ENCODE data around the gene FGF18. TPM values are rescaled to one million over a fixed set of nuclear protein-coding genes. Genes with fewer than 3 reads are reported as not detected.
"Not testable (repeated sequence)": the region's sequence is repeated elsewhere in the genome, so short reads cannot be mapped to it uniquely, and the experiment has no call there.

FGF18 gene
- total RNA-seq, 1 experiment from 2014 or later, result 1.7 TPM

DNA sequence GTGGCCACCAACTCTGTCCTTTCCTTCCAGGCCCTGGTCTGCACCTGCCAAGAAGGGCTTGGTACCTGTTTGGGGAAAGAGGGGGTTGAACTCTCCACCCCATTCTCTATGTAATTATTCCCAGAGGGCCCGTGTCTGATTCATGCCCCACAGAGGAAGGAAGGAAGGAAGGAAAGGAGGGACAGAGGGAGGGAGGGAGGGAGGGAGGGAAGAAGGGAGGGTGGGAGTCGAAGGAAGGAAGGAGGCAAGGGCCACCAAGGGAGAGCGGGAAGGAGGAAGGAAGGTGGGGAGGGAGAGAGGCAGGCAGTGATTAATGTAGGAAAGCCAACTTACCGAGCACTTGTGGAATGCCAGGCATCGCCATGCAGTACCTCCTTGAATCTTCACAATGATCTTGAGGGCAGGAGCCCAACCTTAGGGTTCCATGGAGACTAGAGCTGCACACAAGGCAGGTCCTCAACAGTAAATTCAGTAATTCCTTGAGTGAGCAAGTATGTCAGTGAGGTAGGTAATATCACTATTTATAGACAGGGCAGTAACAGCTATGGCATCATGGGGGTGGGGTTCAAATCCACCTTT, 75.8 kb downstream of the FGF18 start:
- DNase-seq (ENCODE audit: low read depth, low spot score), result no peak
- CTCF ChIA-PET, result no interaction called here

DNA sequence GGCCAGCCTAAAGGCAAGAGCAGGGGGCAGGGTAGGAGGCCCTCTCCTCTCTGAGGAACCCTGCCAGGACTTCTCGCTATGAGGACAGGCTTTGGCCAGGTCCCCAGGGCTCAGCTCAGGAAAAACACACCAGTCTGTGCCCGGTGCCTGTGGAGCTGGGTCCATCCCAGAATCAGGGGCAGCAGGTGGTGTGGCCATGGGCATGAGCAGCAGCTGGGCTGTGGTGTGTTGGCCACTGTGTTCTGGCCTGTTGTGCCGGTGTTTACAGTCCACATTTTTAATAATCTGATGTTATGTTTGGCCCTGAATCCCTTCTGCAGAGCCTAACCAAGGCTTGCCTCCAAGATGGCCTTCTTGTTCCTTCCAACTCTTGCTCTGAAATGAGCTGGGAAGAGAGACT, 77.0 kb downstream of the FGF18 start:
- intact Hi-C loops (cut with micrococcal nuclease; ENCODE audit: unreplicated experiment), result no loop called here
- POLR2A ChIA-PET, result no interaction called here
- ATAC-seq (no peak), DNase-seq (ENCODE audit: low read depth, low spot score) (no peak)
- TF ChIP-seq, protein P1, sequence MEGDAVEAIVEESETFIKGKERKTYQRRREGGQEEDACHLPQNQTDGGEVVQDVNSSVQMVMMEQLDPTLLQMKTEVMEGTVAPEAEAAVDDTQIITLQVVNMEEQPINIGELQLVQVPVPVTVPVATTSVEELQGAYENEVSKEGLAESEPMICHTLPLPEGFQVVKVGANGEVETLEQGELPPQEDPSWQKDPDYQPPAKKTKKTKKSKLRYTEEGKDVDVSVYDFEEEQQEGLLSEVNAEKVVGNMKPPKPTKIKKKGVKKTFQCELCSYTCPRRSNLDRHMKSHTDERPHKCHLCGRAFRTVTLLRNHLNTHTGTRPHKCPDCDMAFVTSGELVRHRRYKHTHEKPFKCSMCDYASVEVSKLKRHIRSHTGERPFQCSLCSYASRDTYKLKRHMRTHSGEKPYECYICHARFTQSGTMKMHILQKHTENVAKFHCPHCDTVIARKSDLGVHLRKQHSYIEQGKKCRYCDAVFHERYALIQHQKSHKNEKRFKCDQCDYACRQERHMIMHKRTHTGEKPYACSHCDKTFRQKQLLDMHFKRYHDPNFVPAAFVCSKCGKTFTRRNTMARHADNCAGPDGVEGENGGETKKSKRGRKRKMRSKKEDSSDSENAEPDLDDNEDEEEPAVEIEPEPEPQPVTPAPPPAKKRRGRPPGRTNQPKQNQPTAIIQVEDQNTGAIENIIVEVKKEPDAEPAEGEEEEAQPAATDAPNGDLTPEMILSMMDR (IDR thresholded peaks at IDR 0.05), result no peak
- TF ChIP-seq POLR2AphosphoS5 (IDR thresholded peaks at IDR 0.05; ENCODE audit: low read depth, low read length) (no peak), TCF7L2 (IDR thresholded peaks at IDR 0.05; ENCODE audit: low read depth, low read length) (no peak), SIN3A (IDR thresholded peaks at IDR 0.05; ENCODE audit: borderline replicate concordance, insufficient read depth, low read depth, low read length) (no peak)
- TF ChIP-seq, protein P2, sequence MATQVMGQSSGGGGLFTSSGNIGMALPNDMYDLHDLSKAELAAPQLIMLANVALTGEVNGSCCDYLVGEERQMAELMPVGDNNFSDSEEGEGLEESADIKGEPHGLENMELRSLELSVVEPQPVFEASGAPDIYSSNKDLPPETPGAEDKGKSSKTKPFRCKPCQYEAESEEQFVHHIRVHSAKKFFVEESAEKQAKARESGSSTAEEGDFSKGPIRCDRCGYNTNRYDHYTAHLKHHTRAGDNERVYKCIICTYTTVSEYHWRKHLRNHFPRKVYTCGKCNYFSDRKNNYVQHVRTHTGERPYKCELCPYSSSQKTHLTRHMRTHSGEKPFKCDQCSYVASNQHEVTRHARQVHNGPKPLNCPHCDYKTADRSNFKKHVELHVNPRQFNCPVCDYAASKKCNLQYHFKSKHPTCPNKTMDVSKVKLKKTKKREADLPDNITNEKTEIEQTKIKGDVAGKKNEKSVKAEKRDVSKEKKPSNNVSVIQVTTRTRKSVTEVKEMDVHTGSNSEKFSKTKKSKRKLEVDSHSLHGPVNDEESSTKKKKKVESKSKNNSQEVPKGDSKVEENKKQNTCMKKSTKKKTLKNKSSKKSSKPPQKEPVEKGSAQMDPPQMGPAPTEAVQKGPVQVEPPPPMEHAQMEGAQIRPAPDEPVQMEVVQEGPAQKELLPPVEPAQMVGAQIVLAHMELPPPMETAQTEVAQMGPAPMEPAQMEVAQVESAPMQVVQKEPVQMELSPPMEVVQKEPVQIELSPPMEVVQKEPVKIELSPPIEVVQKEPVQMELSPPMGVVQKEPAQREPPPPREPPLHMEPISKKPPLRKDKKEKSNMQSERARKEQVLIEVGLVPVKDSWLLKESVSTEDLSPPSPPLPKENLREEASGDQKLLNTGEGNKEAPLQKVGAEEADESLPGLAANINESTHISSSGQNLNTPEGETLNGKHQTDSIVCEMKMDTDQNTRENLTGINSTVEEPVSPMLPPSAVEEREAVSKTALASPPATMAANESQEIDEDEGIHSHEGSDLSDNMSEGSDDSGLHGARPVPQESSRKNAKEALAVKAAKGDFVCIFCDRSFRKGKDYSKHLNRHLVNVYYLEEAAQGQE (IDR thresholded peaks at IDR 0.05; ENCODE audit: insufficient read depth in 1 of 2, low read depth in 2 of 2, low read length in 1 of 2), result no peak
- Histone ChIP-seq H3K4me3 (ENCODE audit: low read depth in 2 of 2, low read length in 2 of 2) (no peak overlapping the region), H3K4me1 (ENCODE audit: control insufficient read depth, insufficient read depth, low read length) (no peaks in the 10 kb centered on the region), H3K27me3 (ENCODE audit: control insufficient read depth, insufficient read depth, low read length) (no peaks in the 10 kb centered on the region), H3K27ac (ENCODE audit: low read length) (no peak overlapping the region), H3K9me3 (ENCODE audit: control insufficient read depth, insufficient read depth, low read depth, low read length) (no peaks in the 10 kb centered on the region), H3K36me3 (ENCODE audit: control insufficient read depth, insufficient read depth, low read length) (no peaks in the 10 kb centered on the region)
- in situ Hi-C loops (cut with HindIII; ENCODE audit: low pct_unique_long_range_greater_than_20kb, low sequenced_read_pairs), result no loop called here
- BruUV-seq (replicated peaks), result no TSS peak
- CTCF ChIA-PET, result no interaction called here

More for the DNA sequence above, 75.8 kb downstream of the FGF18 start:
- Histone ChIP-seq H3K4me1 (ENCODE audit: control insufficient read depth, insufficient read depth, low read length) (no peaks in the 10 kb centered on the region), H3K4me3 (ENCODE audit: low read depth in 2 of 2, low read length in 2 of 2) (no peak overlapping the region), H3K9me3 (ENCODE audit: control insufficient read depth, insufficient read depth, low read depth, low read length) (no peaks in the 10 kb centered on the region), H3K27me3 (ENCODE audit: control insufficient read depth, insufficient read depth, low read length) (peaks cover 3% of the 10 kb centered on the region; the same call in 1 of the 2 replicates), H3K27ac (ENCODE audit: low read length) (no peak overlapping the region), H3K36me3 (ENCODE audit: control insufficient read depth, insufficient read depth, low read length) (no peaks in the 10 kb centered on the region)
- ATAC-seq, result peak; percentile 36; the same call in 1 of the 2 replicates
- in situ Hi-C loops (cut with HindIII; ENCODE audit: low pct_unique_long_range_greater_than_20kb, low sequenced_read_pairs), result no loop called here
- BruUV-seq (replicated peaks), result no TSS peak
- intact Hi-C loops (cut with micrococcal nuclease; ENCODE audit: unreplicated experiment), result no loop called here
- TF ChIP-seq, protein P1 (IDR thresholded peaks at IDR 0.05), result no peak
- TF ChIP-seq SIN3A (IDR thresholded peaks at IDR 0.05; ENCODE audit: borderline replicate concordance, insufficient read depth, low read depth, low read length), result no peak
- no peak for TF ChIP-seq TCF7L2 (IDR thresholded peaks at IDR 0.05; ENCODE audit: low read depth, low read length)
- no peak for TF ChIP-seq POLR2AphosphoS5 (IDR thresholded peaks at IDR 0.05; ENCODE audit: low read depth, low read length)
- TF ChIP-seq, protein P2 (IDR thresholded peaks at IDR 0.05; ENCODE audit: insufficient read depth in 1 of 2, low read depth in 2 of 2, low read length in 1 of 2), result no peak
- POLR2A ChIA-PET, result no interaction called here

DNA sequence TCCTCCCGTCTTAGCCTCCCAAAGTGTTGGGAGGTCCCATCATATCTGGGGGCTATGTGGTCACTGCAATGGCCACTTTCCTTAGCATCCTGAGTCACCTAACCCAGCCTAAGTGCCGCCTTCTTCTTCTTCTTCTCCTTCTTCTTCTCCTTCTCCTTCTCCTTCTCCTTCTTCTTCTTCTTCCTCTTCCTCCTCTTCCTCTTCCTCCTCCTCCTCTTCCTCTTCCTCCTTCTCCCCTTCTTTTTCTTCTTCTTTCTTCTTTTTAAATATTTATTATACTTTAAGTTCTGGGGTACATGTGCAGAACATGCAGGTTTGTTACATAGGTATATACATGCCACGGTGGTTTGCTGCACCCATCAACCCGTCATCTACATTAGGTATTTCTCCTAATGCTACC, 78.0 kb downstream of the FGF18 start:
- BruUV-seq (replicated peaks); DNase-seq (ENCODE audit: low read depth, low spot score); H3K27ac ChIP-seq (ENCODE audit: low read length); CTCF ChIA-PET; intact Hi-C loops (cut with micrococcal nuclease; ENCODE audit: unreplicated experiment); H3K4me1 ChIP-seq (ENCODE audit: control insufficient read depth, insufficient read depth, low read length); H3K36me3 ChIP-seq (ENCODE audit: control insufficient read depth, insufficient read depth, low read length); H3K27me3 ChIP-seq (ENCODE audit: control insufficient read depth, insufficient read depth, low read length); POLR2A ChIA-PET; H3K9me3 ChIP-seq (ENCODE audit: control insufficient read depth, insufficient read depth, low read depth, low read length); ATAC-seq; in situ Hi-C loops (cut with HindIII; ENCODE audit: low pct_unique_long_range_greater_than_20kb, low sequenced_read_pairs); H3K4me3 ChIP-seq (ENCODE audit: low read depth in 2 of 2, low read length in 2 of 2): not testable (repeated sequence)

Data from Panc1 (cell line).